Measurements from ENCODE around the gene ORM2. TPM values are rescaled to one million over a fixed set of nuclear protein-coding genes. Genes with fewer than 3 reads are reported as not detected.

Gene ORM2
- total and polyA plus RNA-seq, 5 experiments from 2014 or later = not detected

DNA sequence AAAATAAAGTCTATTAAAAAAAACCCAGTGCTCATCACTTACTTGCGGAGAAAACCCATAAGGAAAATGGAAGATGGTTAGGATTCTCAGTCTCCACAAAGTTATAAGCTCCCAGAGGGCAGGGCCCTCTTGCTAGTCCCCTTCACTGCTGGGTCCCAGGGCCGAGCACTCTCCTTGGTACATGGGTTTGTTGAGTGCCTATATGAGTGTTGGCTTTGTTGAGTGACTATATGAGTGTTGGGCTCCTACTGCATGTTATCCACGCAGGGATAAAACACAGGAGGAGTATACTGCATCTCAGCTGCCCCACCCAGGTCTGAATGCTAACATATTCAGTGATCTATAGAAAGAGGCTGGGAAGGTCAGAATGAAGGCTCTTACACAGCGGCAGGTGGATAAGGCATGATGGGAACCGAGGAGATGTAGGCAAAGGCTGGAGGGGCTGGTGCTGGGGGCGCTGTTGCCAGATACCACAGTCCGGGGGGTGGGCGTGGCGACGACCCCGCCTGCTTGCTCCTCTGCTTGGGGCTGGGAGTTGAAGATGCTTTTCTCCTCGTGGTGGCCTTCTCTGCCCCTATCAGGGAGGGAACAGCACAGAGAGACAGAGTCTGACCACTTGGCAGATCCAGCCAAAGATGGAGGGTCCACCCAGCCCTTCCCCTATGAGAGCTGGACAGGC is 11.6 kb downstream of the ORM2 start:
- Mint-ChIP-seq H3K9me3 (no peaks in the 10 kb centered on the region), H3K36me3 (peaks cover 4 to 98% (median 25%) of the 10 kb centered on the region in 3 donors), H3K4me3 (no peak overlapping the region), H3K27ac (peak overlapping the region; percentile 47 to 94 (median 82)), H3K4me1 (peaks cover 9 to 42% (median 38%) of the 10 kb centered on the region in 4 donors), H3K27me3 (no peaks in the 10 kb centered on the region)
- DNase-seq = no peak
- no peak for ATAC-seq
- POLR2A ChIA-PET = interaction anchor here (0.6 to 41.6 kb wide), 4 partner anchors 10 to 52 kb away, joined by 3 to 1589 read pairs (median 165); partner anchors contain the start of gene AKNA

DNA sequence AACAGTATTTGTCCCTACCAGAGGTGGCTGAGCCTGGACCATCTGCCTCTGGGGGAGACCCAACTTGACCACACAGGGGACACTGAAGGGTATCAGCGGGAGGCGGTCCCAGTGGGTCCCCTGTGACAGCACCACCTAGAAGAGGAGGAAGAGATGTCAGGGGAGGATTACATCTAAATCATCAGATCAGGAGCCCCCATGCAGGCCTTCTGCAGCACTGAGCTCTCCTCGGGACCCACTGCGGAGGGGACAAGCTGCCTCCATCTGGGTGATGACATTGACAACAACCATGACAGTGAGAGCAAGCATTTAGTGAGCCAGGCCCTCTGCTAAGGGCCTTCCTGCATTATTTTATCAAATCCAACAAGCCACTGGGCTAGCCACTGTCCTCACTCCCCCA is 12.3 kb downstream of the ORM2 start:
- Mint-ChIP-seq H3K4me1 (peaks cover 9 to 47% (median 38%) of the 10 kb centered on the region in 4 donors), H3K27me3 (no peaks in the 10 kb centered on the region), H3K27ac (peak overlapping the region in 9 of 10 donors; percentile 62 to 94 (median 84)), H3K4me3 (no peak overlapping the region), H3K9me3 (no peaks in the 10 kb centered on the region), H3K36me3 (peaks cover 4 to 98% (median 31%) of the 10 kb centered on the region in 3 donors)
- DNase-seq (no peak), ATAC-seq (no peak)
- POLR2A ChIA-PET = interaction anchor here (1.4 to 41.6 kb wide), 3 partner anchors 9 to 51 kb away, joined by 6 to 1589 read pairs (median 324); partner anchors contain the start of gene AKNA

DNA sequence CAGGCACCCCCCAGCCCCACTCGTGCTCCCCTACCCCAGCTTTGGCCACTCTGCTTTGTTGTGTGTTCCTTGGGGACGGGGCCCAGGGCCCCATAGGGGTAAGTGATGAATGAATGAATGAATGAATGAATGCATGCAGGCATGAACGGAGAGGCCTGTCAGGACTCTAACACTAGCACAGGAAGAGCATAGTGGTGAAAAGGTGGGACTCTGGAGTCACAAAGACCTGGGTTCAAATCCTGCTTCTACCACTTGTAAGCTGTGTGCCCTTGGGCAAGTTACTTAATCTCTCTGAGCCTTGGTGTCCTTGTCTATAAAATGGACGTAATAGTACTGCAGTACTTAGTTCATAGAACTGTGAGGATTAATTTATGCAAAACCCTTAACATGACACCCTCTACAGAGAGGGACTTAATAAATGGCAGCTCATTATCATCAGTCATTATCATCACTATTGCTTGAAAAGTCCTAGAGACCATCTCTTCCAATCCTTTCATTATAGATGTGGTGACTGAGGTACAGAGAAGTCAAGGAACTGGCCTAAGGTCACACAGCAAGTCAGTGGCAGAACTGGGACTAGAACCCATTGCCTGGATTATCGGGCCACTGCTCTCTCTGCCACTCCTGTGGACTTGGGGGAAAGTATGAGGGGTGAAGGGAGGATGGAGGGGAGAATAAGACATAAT is 13.2 kb downstream of the ORM2 start:
- H3K4me1 Mint-ChIP-seq = peaks cover 9 to 49% (median 39%) of the 10 kb centered on the region in 4 donors
- H3K27ac Mint-ChIP-seq = peak overlapping the region; percentile 52 to 88 (median 74)
- POLR2A ChIA-PET = interaction anchor here (25.1 to 41.6 kb wide), 2 partner anchors 24 to 50 kb away, joined by 324 to 1589 read pairs; partner anchors contain the start of gene AKNA
- peaks cover 4 to 96% (median 28%) of the 10 kb centered on the region in 3 donors for H3K36me3 Mint-ChIP-seq
- H3K4me3 Mint-ChIP-seq = no peak overlapping the region
- H3K9me3 Mint-ChIP-seq = no peaks in the 10 kb centered on the region
- ATAC-seq (no peak), DNase-seq (no peak)
- no peaks in the 10 kb centered on the region for H3K27me3 Mint-ChIP-seq

DNA sequence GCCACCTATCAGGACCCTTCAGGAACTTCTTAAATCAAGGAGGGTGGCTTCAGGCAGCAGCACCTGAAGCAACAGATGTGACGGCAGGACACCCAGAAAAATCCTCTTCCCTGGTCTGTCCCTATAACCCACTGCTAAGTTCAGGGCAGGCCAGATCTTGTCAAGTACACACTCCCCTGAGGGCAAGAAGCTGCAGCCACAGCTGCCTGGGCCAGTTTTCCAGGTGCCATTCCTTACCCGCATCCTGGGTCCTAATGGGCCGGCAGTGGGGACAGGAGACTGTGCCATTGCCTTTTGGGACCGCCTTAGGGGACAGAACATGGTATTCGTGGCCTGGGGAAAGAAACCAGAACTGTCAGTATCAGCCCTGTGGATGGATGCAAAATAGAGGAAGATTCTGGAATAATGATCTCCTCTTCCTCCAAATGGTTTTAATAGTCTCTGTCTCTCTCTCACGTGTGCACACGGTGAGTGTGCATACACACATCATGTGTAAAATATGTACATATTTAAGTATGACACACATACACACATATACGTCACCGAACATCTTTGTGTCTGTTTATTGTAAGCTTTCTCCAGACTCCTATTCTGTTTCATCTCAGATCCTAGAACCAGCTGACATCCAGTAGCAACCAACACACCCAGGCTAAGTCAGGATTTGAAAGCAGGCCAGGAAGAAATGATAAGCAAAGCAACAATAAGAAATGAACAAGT is 14.0 kb downstream of the ORM2 start:
- Mint-ChIP-seq H3K27me3 (no peaks in the 10 kb centered on the region), H3K4me1 (peaks cover 14 to 56% (median 42%) of the 10 kb centered on the region in 4 donors), H3K9me3 (no peaks in the 10 kb centered on the region), H3K27ac (peak overlapping the region; percentile 53 to 89 (median 76)), H3K36me3 (peaks cover 4 to 96% (median 33%) of the 10 kb centered on the region in 3 donors), H3K4me3 (no peak overlapping the region)
- ATAC-seq = no peak
- POLR2A ChIA-PET = interaction anchor here (25.1 to 41.6 kb wide), 2 partner anchors 23 to 49 kb away, joined by 324 to 1589 read pairs; partner anchors contain the start of gene AKNA
- DNase-seq = no peak

DNA sequence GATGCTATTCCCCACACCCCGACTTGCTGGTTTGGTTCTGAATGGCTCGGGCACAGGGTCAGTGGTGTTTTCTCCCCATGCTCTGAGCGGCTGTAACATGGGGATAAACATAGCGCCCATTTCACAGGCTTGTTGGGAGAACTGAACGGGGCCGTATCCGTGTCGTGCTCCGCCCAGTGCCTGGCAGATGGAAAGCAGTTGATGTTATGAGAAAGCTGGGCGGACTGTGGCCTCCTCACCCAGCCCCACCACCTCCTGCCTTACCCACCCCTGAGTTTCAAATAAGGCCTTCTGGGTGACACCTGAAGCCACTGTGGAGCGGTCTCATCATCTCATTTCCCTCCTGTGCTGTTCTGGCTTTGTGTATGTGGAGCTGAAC is 14.5 kb downstream of the ORM2 start:
- no peaks in the 10 kb centered on the region for H3K9me3 Mint-ChIP-seq

GRCh38 chr9:114344692-114345091 is 15.0 kb downstream of the ORM2 start:
- H3K27me3 Mint-ChIP-seq = no peaks in the 10 kb centered on the region
- no peak overlapping the region for H3K4me3 Mint-ChIP-seq
- POLR2A ChIA-PET = interaction anchor here (0.6 to 41.6 kb wide), 3 partner anchors 22 to 183 kb away, joined by 3 to 1589 read pairs (median 324); partner anchors contain the start of gene AKNA
- H3K4me1 Mint-ChIP-seq = peaks cover 24 to 58% (median 48%) of the 10 kb centered on the region in 4 donors
- no peak for DNase-seq
- H3K9me3 Mint-ChIP-seq = no peaks in the 10 kb centered on the region
- peaks cover 4 to 96% (median 33%) of the 10 kb centered on the region in 3 donors for H3K36me3 Mint-ChIP-seq
- peak overlapping the region; percentile 14 to 89 (median 68) for H3K27ac Mint-ChIP-seq
- no peak for ATAC-seq

More for the DNA sequence above, 14.5 kb downstream of the ORM2 start:
- Mint-ChIP-seq H3K27ac (peak overlapping the region in 9 of 10 donors; percentile 14 to 89 (median 55)), H3K36me3 (peaks cover 4 to 96% (median 32%) of the 10 kb centered on the region in 3 donors), H3K4me1 (peaks cover 18 to 58% (median 45%) of the 10 kb centered on the region in 4 donors), H3K27me3 (no peaks in the 10 kb centered on the region), H3K4me3 (no peak overlapping the region)
- no peak for DNase-seq
- no peak for ATAC-seq
- POLR2A ChIA-PET = interaction anchor here (25.1 to 41.6 kb wide), 2 partner anchors 23 to 49 kb away, joined by 324 to 1589 read pairs; partner anchors contain the start of gene AKNA

- no peak for ATAC-seq
- peak overlapping the region in 8 of 10 donors; percentile 11 to 87 (median 64) for H3K27ac Mint-ChIP-seq
- DNase-seq = no peak
- H3K9me3 Mint-ChIP-seq = no peaks in the 10 kb centered on the region
- no peaks in the 10 kb centered on the region for H3K27me3 Mint-ChIP-seq
- peaks cover 4 to 96% (median 40%) of the 10 kb centered on the region in 3 donors for H3K36me3 Mint-ChIP-seq
- no peak overlapping the region for H3K4me3 Mint-ChIP-seq
- POLR2A ChIA-PET = interaction anchor here (0.6 to 41.6 kb wide), 3 partner anchors 21 to 143 kb away, joined by 3 to 1589 read pairs (median 324); partner anchors contain the start of gene AKNA
- H3K4me1 Mint-ChIP-seq = peaks cover 31 to 63% (median 52%) of the 10 kb centered on the region in 4 donors
These were observed 15.9 kb downstream of the ORM2 start for GRCh38 chr9:114345493-114346065.

GRCh38 chr9:114346146-114346545 is 16.5 kb downstream of the ORM2 start:
- Mint-ChIP-seq H3K27ac (peak overlapping the region in 8 of 10 donors; percentile 3 to 87 (median 52)), H3K4me3 (no peak overlapping the region), H3K36me3 (peaks cover 3 to 96% (median 40%) of the 10 kb centered on the region in 3 donors), H3K9me3 (no peaks in the 10 kb centered on the region), H3K27me3 (no peaks in the 10 kb centered on the region), H3K4me1 (peaks cover 32 to 67% (median 53%) of the 10 kb centered on the region in 4 donors)
- ATAC-seq (no peak), DNase-seq (no peak)
- POLR2A ChIA-PET = interaction anchor here (25.1 to 41.6 kb wide), 2 partner anchors 21 to 47 kb away, joined by 324 to 1589 read pairs; partner anchors contain the start of gene AKNA

DNA sequence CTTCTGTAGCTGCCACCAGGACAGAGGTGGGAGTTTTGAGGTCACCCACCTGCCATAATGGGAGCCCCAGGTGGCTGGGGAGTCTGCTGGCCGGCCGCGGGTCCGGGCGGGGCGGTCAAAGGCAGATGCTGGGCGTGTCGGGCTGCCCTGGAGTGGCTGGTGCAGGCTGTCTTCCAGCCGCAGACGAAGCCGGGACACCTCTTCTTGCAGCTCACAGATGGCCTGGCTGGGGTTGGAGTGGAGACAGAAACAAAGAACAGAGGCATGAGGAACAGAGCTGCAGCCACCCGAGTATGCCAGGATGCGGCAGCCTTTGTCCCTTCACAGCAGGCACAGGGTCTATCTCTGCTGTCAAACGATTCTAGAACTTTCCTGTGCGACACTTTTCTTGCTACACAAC is 18.0 kb downstream of the ORM2 start:
- POLR2A ChIA-PET = interaction anchor here (25.1 to 41.6 kb wide), 2 partner anchors 19 to 45 kb away, joined by 324 to 1589 read pairs; partner anchors contain the start of gene AKNA
- peaks cover 0 to 96% (median 35%) of the 10 kb centered on the region in 3 donors for H3K36me3 Mint-ChIP-seq
- DNase-seq (no peak), ATAC-seq (no peak)
- no peak overlapping the region for H3K4me3 Mint-ChIP-seq
- peaks cover 28 to 68% (median 55%) of the 10 kb centered on the region in 4 donors for H3K4me1 Mint-ChIP-seq
- H3K27ac Mint-ChIP-seq = peak overlapping the region in 9 of 10 donors; percentile 84 to 96 (median 93)
- H3K9me3 Mint-ChIP-seq = no peaks in the 10 kb centered on the region
- H3K27me3 Mint-ChIP-seq = no peaks in the 10 kb centered on the region

- DNase-seq = no peak
- peak overlapping the region; percentile 84 to 96 (median 93) for H3K27ac Mint-ChIP-seq
- H3K9me3 Mint-ChIP-seq = no peaks in the 10 kb centered on the region
- POLR2A ChIA-PET = interaction anchor here (1.3 to 41.6 kb wide), 4 partner anchors 10 to 44 kb away, joined by 4 to 1589 read pairs (median 165); partner anchors contain the start of gene AKNA
- H3K36me3 Mint-ChIP-seq = peaks cover 0 to 96% (median 31%) of the 10 kb centered on the region in 3 donors
- H3K27me3 Mint-ChIP-seq = no peaks in the 10 kb centered on the region
- ATAC-seq = no peak
- H3K4me1 Mint-ChIP-seq = peaks cover 28 to 68% (median 54%) of the 10 kb centered on the region in 4 donors
- peak overlapping the region in 7 of 10 donors; percentile 9 to 81 (median 36) for H3K4me3 Mint-ChIP-seq
These were observed 18.7 kb downstream of the ORM2 start for GRCh38 chr9:114348261-114348905.

Data from naive thymus-derived CD8-positive, alpha-beta T cell (primary cell).